BLaER1 treated with 17β-estradiol and CSF1 and Interleukin-3, amounts not matched to agents 10 nM and 100 nM (cell line): ENCODE measurements around the gene TSC1.

ENCODE experiments used
- H3K27ac ChIP-seq, 11 experiments: shearing (Covaris generic); formaldehyde crosslinking; 2 replicates each; pipeline ENCODE4 v1.8.1; 2022
- H3K27me3 ChIP-seq, 11 experiments: shearing (Covaris generic); formaldehyde crosslinking; 2 replicates each; pipeline ENCODE4 v1.8.1; 2022
- H3K36me3 ChIP-seq, 11 experiments: shearing (Covaris generic); formaldehyde crosslinking; 2 replicates each; pipeline ENCODE4 v1.8.1; 2022
- H3K4me1 ChIP-seq, 10 experiments: shearing (Covaris generic); formaldehyde crosslinking; 2 replicates each; pipeline ENCODE4 v1.8.1; 2022
- H3K4me2 ChIP-seq, 11 experiments: shearing (Covaris generic); formaldehyde crosslinking; 2 replicates each; pipeline ENCODE4 v1.8.1; 2022
- H3K4me3 ChIP-seq, 10 experiments: shearing (Covaris generic); formaldehyde crosslinking; 2 replicates each; pipeline ENCODE4 v1.8.1; 2022
- H3K9ac ChIP-seq, 11 experiments: shearing (Covaris generic); formaldehyde crosslinking; 2 replicates each; pipeline ENCODE4 v1.8.1; 2022
- H3K9me3 ChIP-seq, 11 experiments: shearing (Covaris generic); formaldehyde crosslinking; replicated peaks in 1 of 11; 2 replicates each; pipeline ENCODE4 v1.8.1; 2022
- H4K20me1 ChIP-seq, 11 experiments: shearing (Covaris generic); formaldehyde crosslinking; 2 replicates each; pipeline ENCODE4 v1.8.1; 2022
- Cebpa-rat ChIP-seq, 11 experiments: shearing (Covaris generic); IDR thresholded peaks; 2 replicates each; pipeline ENCODE4 v1.8.1; 2022

TSC1 gene

DNA sequence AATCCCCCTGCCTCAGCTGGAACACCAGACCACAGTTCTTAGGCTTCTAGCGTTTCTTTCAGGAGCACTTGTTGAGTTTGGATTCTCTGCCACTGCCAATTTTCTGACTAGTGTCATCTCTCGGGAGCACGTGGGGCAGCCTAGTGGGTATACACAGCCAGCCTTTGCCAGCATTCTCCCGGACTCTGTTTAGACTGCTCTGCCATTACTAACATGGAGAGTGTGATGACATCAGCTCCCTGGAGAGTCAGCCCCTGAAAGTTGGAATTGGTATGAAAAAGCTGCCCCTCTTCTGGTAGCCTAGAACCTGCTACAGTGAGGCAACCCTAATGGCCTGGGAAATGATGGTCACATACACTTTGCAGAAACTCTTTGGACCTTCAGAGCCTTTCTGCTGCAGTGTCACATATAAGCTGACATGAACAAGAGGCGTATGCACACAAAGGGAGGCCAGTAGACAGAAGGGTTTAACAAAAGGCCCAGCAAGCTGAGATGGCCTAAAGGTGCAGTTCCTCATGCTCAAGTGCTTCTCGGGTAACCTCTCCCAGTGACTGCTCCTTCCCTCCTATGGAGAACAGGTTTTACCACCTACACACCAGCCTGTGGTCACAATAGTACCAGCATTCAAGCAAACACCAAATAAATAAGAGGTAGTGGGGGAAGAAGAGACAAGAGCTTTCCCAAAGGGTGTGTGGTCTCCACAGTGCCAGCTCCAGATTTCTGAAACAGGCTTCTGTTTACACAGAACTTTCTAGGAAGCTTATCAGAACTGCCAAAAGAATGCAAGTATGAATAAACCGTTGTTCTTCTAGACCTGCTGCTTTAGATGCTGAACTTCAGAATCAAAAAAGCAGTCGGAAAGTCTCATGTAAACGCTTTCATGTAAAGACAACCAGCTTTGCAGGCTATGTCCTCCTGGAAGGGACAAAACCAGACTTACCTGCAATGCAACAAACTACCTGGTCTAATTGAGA is 49.3 kb downstream of the TSC1 start:
- H4K20me1 ChIP-seq, result no peaks in the 10 kb centered on the region
- H3K4me3 ChIP-seq, result no peak overlapping the region
- peak overlapping the region in 9 of 11 experiments; percentile 13 to 100 (median 98); a peak in 14 of 22 replicates for H3K27ac ChIP-seq
- H3K36me3 ChIP-seq, result peaks cover 66 to 87% (median 80%) of the 10 kb centered on the region in 11 experiments
- H3K4me2 ChIP-seq, result peak overlapping the region in 8 of 11 experiments; percentile 13 to 77 (median 44); a peak in 15 of 22 replicates
- TF ChIP-seq Cebpa-rat (IDR thresholded peaks at IDR 0.05), result no peak
- H3K9me3 ChIP-seq, result no peaks in the 10 kb centered on the region
- H3K27me3 ChIP-seq, result no peaks in the 10 kb centered on the region
- H3K9ac ChIP-seq, result peak overlapping the region in 4 of 11 experiments; percentile 28 to 56 (median 46); a peak in 8 of 22 replicates
- peaks cover 25 to 76% (median 48%) of the 10 kb centered on the region in 10 experiments for H3K4me1 ChIP-seq

DNA sequence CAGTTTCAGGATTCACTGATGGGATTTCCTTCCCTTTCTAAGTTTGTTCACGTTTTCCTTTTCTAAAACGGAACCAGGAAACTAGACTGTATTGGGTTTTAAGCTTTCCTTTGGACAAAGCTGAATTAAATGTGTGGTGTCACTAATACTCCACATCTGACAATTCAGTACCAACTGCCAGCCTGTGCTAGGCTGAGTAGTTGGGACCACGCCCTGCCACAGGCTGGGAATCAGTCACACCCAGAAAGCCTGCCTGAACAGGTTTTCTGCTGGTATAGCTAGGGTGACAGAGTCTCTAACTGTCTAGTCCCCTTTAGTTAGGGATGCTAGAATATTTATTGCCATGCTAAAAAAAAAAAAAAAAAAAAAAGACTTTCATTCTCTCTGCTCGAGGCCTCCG is 50.1 kb downstream of the TSC1 start:
- H3K36me3 ChIP-seq, result peaks cover 58 to 79% (median 72%) of the 10 kb centered on the region in 11 experiments
- no peaks in the 10 kb centered on the region for H3K27me3 ChIP-seq
- H3K4me3 ChIP-seq, result no peak overlapping the region
- H3K27ac ChIP-seq, result peak overlapping the region in 9 of 11 experiments; percentile 38 to 100 (median 98); a peak in 17 of 22 replicates
- peak overlapping the region in 5 of 11 experiments; percentile 3 to 56 (median 43); a peak in 7 of 22 replicates for H3K9ac ChIP-seq
- no peaks in the 10 kb centered on the region for H3K9me3 ChIP-seq
- no peaks in the 10 kb centered on the region for H4K20me1 ChIP-seq
- H3K4me2 ChIP-seq, result peak overlapping the region in 9 of 11 experiments; percentile 10 to 77 (median 34); a peak in 14 of 22 replicates
- peaks cover 33 to 81% (median 56%) of the 10 kb centered on the region in 10 experiments for H3K4me1 ChIP-seq
- no peak for TF ChIP-seq Cebpa-rat (IDR thresholded peaks at IDR 0.05)

DNA sequence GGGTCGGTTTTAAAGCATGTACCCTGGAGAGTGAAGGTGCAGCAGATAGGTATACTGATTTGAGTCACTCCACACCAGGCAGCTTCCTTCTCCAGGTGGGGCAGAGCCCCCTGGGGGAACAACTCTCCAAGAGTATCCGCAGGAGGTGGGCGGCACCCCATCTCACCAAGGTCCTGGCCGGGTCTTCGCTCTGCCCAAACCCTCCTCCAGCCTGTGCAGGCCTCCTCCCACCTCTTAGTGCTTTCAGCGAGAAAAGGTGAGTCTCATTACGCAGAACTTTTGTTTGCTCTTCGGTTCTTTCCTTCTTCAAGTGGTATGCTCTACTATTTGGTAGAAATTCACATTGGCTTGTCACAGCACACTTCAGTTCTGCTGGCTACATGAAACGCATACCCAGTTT is 52.0 kb downstream of the TSC1 start:
- Histone ChIP-seq H3K9me3 (no peaks in the 10 kb centered on the region), H3K9ac (0 out of 22 replicates have a peak overlapping the region, but pooled peaks of 1 of the 11 experiments have one; percentile 28), H3K4me1 (peaks cover 48 to 100% (median 73%) of the 10 kb centered on the region in 10 experiments), H4K20me1 (no peaks in the 10 kb centered on the region), H3K27me3 (no peaks in the 10 kb centered on the region), H3K36me3 (peaks cover 38 to 60% (median 53%) of the 10 kb centered on the region in 11 experiments), H3K27ac (peak overlapping the region in 8 of 11 experiments; percentile 98 to 100 (median 100); a peak in 16 of 22 replicates), H3K4me2 (peak overlapping the region in 6 of 11 experiments; percentile 1 to 93 (median 86); a peak in 8 of 22 replicates), H3K4me3 (no peak overlapping the region)
- TF ChIP-seq Cebpa-rat (IDR thresholded peaks at IDR 0.05), result no peak

DNA sequence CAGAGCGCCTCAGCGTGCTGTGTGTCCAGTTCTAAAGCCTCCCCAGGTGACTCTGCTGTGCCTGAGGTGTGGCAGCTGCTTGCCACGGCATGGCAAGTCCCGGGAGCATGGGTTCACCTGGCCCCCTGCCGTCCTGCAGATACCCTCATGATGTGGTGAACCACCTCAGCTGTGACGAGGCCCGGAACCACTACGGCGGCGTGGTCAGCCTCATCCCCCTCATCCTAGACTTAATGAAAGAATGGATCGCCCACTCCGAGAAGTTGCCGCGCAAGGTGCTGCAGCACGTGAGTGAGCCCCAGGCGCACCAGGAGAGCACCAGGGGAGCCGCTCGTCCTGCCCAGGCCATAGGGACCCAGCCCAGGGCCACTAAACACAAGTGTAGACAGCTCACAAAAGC is 56.3 kb downstream of the TSC1 start:
- peak overlapping the region; percentile 68 to 97 (median 92) for H3K4me2 ChIP-seq
- peaks cover 47 to 100% (median 94%) of the 10 kb centered on the region in 10 experiments for H3K4me1 ChIP-seq
- H3K9me3 ChIP-seq, result no peaks in the 10 kb centered on the region
- H3K27ac ChIP-seq, result peak overlapping the region; percentile 34 to 100 (median 99); a peak in 21 of 22 replicates
- peaks cover 9 to 25% (median 16%) of the 10 kb centered on the region in 11 experiments; a peak in 17 of 22 replicates for H3K36me3 ChIP-seq
- H3K27me3 ChIP-seq, result no peaks in the 10 kb centered on the region
- no peak for TF ChIP-seq Cebpa-rat (IDR thresholded peaks at IDR 0.05)
- peak overlapping the region; percentile 14 to 96 (median 91); a peak in 20 of 22 replicates for H3K9ac ChIP-seq
- peak overlapping the region in 8 of 10 experiments; percentile 4 to 54 (median 32); a peak in 12 of 20 replicates for H3K4me3 ChIP-seq
- no peaks in the 10 kb centered on the region for H4K20me1 ChIP-seq

DNA sequence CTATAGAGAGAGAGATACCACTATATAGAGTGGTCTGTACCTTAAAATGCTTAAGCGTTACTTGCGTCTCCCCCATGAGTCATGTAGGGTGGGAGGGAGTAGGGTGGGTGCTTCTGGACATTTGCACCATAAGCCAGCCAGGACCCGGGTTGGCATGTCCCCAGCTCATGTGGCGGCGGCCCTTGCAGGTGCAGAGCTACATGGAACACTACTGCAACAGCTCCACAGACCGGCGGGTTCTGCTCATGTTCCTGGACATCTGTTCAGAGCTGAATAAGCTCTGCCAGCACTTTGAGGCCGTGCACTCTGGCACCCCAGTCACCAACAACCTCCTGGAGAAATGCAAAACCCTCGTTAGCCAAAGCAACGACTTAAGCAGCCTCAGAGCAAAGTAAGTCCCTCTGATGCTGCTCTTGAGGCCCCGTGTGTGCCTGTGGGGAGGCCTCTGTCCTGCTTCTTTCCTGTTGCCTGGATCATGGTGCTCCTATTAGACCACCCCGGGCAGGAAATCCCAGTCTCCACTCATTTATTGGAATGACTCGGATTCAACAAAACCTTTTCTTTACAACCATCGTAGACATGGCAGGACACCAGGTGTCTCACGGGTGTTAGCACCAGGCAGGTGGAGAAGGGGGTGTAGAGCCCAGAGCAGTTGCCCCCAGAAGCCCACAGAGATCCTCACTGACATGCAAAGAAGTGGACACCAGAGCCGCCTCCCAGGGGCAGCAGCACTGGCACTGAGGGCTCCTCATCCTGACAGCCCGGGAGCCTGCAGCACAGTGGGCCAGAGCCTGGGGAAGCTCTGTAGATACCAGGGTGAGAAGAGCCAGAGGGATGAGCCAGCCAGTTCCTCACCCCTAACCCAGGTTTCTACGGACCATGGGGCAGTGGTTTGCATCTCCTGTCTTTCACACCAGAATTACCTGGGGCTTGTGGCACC is 57.0 kb downstream of the TSC1 start:
- peaks cover 4 to 18% (median 9%) of the 10 kb centered on the region in 11 experiments; a peak in 17 of 22 replicates for H3K36me3 ChIP-seq
- peak overlapping the region; percentile 14 to 96 (median 91); a peak in 20 of 22 replicates for H3K9ac ChIP-seq
- peak overlapping the region in 6 of 10 experiments; percentile 17 to 54 (median 38); a peak in 10 of 20 replicates for H3K4me3 ChIP-seq
- H3K4me2 ChIP-seq, result peak overlapping the region; percentile 68 to 97 (median 92)
- H3K9me3 ChIP-seq, result no peaks in the 10 kb centered on the region
- no peak for TF ChIP-seq Cebpa-rat (IDR thresholded peaks at IDR 0.05)
- H4K20me1 ChIP-seq, result no peaks in the 10 kb centered on the region
- H3K4me1 ChIP-seq, result peaks cover 54 to 100% (median 96%) of the 10 kb centered on the region in 10 experiments
- peak overlapping the region in 10 of 11 experiments; percentile 60 to 100 (median 99); a peak in 20 of 22 replicates for H3K27ac ChIP-seq
- no peaks in the 10 kb centered on the region for H3K27me3 ChIP-seq

DNA sequence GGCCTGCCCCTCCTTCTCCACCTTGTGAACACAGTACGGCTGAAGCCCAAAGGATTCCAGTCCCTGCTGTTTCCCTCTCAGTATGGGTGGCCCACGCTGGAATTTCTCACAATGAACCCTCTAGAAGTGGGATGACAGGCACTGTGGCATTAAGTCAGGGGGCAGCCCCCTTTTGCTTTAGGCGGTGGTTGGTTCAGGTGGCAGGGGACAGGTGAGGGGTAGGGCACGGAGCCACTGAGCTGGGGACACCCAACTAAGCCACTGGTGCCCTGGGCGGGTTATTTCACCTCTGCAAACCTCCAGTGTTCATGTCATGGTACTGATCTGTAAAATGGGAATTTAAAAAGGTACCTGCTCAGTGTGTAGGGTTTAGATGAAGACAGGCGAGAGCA is 58.1 kb downstream of the TSC1 start:
- Histone ChIP-seq H3K4me1 (peaks cover 66 to 100% (median 96%) of the 10 kb centered on the region in 10 experiments), H3K4me2 (peak overlapping the region; percentile 44 to 97 (median 92); a peak in 21 of 22 replicates), H3K27me3 (no peaks in the 10 kb centered on the region)

DNA sequence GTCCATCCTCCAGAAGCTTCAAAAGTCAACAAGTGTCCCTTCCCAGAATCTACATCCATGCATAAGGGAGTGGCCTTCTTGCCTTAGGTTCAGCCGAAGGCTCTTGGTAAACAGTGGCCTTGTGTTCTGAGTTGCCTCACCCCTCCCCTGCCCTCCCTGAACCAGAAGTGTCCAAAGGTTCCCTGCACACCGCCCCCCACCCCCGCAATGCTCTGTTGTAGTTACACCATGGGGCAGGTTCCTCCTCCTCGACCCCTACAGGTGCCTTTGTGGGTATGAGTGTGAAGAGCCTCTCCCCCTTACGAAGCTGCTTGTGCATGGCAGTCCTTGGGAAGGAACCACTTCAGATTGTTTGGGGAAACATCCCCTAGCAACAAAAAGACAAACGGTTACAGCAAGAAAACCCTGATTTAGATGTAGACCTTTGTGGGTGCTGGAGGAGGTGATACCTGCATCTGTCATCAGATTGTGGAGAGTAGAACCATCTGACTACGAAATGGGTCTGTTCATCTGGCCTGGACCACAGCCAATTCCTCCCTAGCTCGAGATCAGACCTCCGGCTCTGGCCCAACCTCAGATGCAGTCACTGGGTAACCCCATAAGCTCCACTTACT is 58.6 kb downstream of the TSC1 start:
- Histone ChIP-seq H3K27me3 (no peaks in the 10 kb centered on the region), H3K4me2 (peak overlapping the region; percentile 44 to 97 (median 92); a peak in 21 of 22 replicates), H3K4me3 (no peak overlapping the region), H3K9me3 (no peaks in the 10 kb centered on the region), H3K27ac (peak overlapping the region in 10 of 11 experiments; percentile 18 to 100 (median 99); a peak in 18 of 22 replicates), H4K20me1 (no peaks in the 10 kb centered on the region), H3K36me3 (0 out of 22 replicates have a peak, but pooled peaks cover 0 to 8% (median 0%) of the 10 kb centered on the region in 11 experiments), H3K9ac (peak overlapping the region in 9 of 11 experiments; percentile 34 to 96 (median 61); a peak in 18 of 22 replicates), H3K4me1 (peaks cover 64 to 100% (median 94%) of the 10 kb centered on the region in 10 experiments)
- TF ChIP-seq Cebpa-rat (IDR thresholded peaks at IDR 0.05), result no peak

More for the DNA sequence above, 58.1 kb downstream of the TSC1 start:
- peak overlapping the region in 10 of 11 experiments; percentile 18 to 100 (median 99); a peak in 18 of 22 replicates for H3K27ac ChIP-seq
- H3K4me3 ChIP-seq, result no peak overlapping the region
- no peak for TF ChIP-seq Cebpa-rat (IDR thresholded peaks at IDR 0.05)
- H3K9me3 ChIP-seq, result no peaks in the 10 kb centered on the region
- peak overlapping the region in 9 of 11 experiments; percentile 34 to 96 (median 61); a peak in 18 of 22 replicates for H3K9ac ChIP-seq
- peaks cover 0 to 8% (median 0%) of the 10 kb centered on the region in 11 experiments; a peak in 2 of 22 replicates for H3K36me3 ChIP-seq
- no peaks in the 10 kb centered on the region for H4K20me1 ChIP-seq
